ENCODE results near the gene KCTD8.

Gene KCTD8

DNA sequence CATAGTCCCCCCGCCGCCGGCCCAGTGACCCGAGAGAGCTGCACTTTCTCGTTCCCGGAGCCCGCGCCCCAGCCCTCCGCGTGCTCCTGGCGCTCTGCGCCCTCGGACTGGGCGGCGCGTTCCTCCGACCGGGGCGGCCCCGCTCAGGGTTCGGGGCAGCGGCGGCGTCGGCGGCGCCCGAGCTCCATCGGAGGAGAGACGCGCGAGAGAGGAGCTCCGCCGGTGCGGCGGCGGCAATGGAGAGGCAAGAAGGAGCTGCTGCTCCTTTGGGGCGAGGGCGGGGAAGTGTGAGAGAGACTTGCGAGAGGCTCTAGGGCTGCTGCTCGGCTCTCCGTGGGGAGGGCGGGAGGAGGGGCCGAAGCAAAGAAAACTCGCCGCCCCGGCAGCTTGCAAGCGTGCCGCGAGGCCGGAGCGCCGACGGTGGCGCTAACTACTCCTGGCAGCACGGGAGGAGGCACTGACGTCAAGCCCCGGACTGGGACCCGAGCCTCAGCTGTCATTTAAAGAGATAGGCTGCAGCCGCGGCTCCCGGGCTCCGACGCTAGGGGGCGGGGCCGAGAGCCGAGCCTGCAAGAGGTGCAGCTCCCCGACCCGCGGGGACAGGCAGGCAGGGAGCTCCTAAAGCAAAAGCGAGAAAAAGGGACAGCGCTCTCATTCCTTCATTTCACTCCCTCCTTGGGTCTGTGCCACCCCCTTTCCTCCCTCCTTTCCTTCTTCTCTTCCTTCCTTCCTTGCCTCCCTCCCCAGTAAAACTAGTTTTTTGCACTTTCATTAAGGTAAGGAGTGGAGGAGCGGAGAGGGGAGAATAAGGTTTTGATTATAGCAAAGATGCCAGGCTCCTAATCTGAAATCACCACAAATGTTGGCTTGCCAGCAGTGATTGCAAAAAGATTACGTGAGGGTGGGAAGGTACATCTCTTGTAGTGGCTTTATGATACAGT lies at the start of gene KCTD8:
KCTD8 (minus strand) TSS at position 289 of the 941 bp plus-strand sequence.
- H3K27ac ChIP-seq = no peak within 1 kb of the TSS
- TF ChIP-seq CTCF (conservative IDR thresholded peaks at IDR 0.05) = peak; percentile 77

DNA sequence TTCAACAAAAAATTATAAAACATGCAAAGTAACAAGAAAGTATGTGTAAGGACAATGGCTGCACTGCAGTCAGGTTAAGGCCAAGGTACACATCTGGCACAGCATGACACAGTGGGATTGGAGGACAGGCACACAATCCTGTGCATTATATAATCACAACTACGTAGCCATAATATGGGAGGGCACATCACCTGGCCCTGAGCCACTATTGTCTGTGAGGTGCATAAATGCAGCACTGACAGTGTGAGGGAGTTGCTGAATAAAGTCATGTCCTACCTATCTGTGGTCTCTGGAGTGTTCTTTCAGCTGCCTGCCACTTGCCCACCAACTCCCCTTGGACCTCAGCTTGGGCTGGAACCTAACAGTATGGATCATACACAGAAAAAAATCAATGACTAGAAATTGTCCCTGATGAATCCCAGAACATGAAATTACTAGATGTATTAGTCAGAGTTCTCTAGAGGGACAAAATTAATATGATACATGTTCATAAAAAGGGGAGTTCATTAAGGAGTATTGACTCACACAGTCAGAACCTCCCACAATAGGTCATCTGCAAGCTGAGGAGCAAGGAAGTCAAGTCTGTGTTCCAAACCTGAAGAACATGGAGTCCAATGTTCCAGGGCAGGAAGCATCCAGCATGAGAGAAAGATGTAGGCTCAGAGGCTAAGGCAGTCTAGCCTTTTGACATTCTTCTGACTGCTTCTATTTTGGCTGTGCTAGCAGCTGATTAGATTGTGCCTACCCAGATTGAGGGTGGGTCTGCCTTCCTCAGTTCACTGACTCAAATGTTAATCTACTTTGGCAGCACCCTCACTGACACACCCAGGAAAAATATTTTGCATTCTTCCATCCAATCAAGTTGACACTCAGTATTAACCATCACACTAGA lies 46.4 kb upstream of the KCTD8 start:
- H3K27ac ChIP-seq = no peak overlapping the region
- TF ChIP-seq CTCF (conservative IDR thresholded peaks at IDR 0.05) = no peak

DNA sequence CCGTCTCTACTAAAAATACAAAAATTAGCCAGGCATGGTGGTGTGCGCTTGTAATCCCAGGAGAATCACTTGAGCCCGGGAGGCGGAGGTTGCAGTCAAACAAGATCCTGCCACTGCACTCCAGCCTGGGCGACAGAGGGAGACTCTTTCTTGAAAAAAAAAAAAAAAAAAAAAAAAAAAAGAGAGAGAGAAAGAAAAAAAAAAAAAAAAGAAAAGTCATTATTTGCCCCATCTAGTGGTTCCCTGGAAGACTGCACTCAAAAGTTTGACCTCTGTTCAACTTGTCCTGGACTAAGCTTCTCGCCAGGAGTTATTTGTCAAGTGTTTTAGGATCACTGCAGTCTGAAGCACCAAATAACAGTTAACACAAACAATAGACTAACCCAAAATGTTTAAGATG lies 45.3 kb upstream of the KCTD8 start:
- no peak overlapping the region for H3K27ac ChIP-seq
- peak; percentile 85 for TF ChIP-seq CTCF (conservative IDR thresholded peaks at IDR 0.05)

GRCh38 chr4:44487341-44487740 lies 38.7 kb upstream of the KCTD8 start:
- H3K27ac ChIP-seq = no peak overlapping the region
- TF ChIP-seq CTCF (conservative IDR thresholded peaks at IDR 0.05) = no peak

DNA sequence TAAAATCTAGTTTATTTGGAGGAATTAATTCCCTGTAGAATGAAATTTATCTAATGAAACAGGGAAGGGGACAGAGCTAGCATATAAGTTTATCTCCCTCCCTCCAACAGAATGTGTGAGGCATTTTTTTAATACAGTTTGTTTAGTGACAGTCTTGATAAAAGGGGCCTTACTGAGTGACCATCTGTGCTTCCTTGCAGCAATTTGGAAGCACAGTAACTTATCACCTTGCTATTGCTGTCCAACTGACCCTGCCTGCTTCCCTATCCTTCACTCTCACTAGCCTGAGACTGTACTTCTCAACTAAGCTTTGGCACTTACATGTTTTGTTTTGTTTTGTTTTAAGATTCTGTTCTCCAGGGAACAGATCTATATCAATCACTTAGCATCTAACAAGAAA lies 31.1 kb upstream of the KCTD8 start:
- no peak for TF ChIP-seq CTCF (conservative IDR thresholded peaks at IDR 0.05)
- H3K27ac ChIP-seq = no peak overlapping the region

GRCh38 chr4:44462259-44462658 lies 13.7 kb upstream of the KCTD8 start:
- H3K27ac ChIP-seq = no peak overlapping the region
- TF ChIP-seq CTCF (conservative IDR thresholded peaks at IDR 0.05) = no peak
